Measurements from ENCODE around the gene FASTKD2. TPM values are rescaled to one million over a fixed set of nuclear protein-coding genes. Genes with fewer than 3 reads are reported as not detected.

Gene FASTKD2
- total and polyA plus RNA-seq, 2 donors (not counting 1 experiment from before 2014, with no cell fraction given): 33.4 to 37.2 TPM

GRCh38 chr2:206797376-206797775 lies 32.0 kb downstream of the FASTKD2 start:
- Histone ChIP-seq H3K4me2 (ENCODE audit: extremely low read depth, insufficient read depth, low read length) (no peak overlapping the region), H3K27ac (ENCODE audit: insufficient read depth, low read length) (no peak overlapping the region), H3K9me3 (ENCODE audit: control insufficient read depth, insufficient read depth, low read depth, low read length) (no peaks in the 10 kb centered on the region), H2AFZ (ENCODE audit: low read length) (no peak overlapping the region), H3K36me3 (ENCODE audit: control insufficient read depth, insufficient read depth, low read length) (no peaks in the 10 kb centered on the region), H3K4me1 (ENCODE audit: control insufficient read depth, extremely low read depth, insufficient read depth, low read length) (no peaks in the 10 kb centered on the region), H3K4me3 (replicated peaks in 1 of 4; ENCODE audit: control extremely low read depth in 1 of 4, insufficient read depth in 1 of 4, low read depth in 3 of 4, low read length in 4 of 4) (no peak overlapping the region), H3K27me3 (ENCODE audit: control insufficient read depth, insufficient read depth, low read length) (no peaks in the 10 kb centered on the region), H4K20me1 (ENCODE audit: control insufficient read depth, extremely low read depth, insufficient read depth, low read length) (no peaks in the 10 kb centered on the region), H3K79me2 (ENCODE audit: control insufficient read depth, insufficient read depth, low read length) (no peaks in the 10 kb centered on the region), H3K9ac (ENCODE audit: insufficient read depth, low read length) (no peak overlapping the region)
- TF ChIP-seq CTCF (conservative IDR thresholded peaks at IDR 0.05 in 1 of 2, IDR thresholded peaks at IDR 0.05 in 1 of 2; ENCODE audit: low read depth in 1 of 2, low read length in 2 of 2): no peak
- TF ChIP-seq EZH2 (IDR thresholded peaks at IDR 0.05; ENCODE audit: low read length, missing control alignments): no peak
- DNase-seq (ENCODE audit: low read depth in 2 of 2): no peak

GRCh38 chr2:206798000-206798399 lies 32.6 kb downstream of the FASTKD2 start:
- H4K20me1 ChIP-seq (ENCODE audit: control insufficient read depth, extremely low read depth, insufficient read depth, low read length): no peaks in the 10 kb centered on the region
- no peaks in the 10 kb centered on the region for H3K79me2 ChIP-seq (ENCODE audit: control insufficient read depth, insufficient read depth, low read length)
- no peak overlapping the region for H3K27ac ChIP-seq (ENCODE audit: insufficient read depth, low read length)
- no peaks in the 10 kb centered on the region for H3K4me1 ChIP-seq (ENCODE audit: control insufficient read depth, extremely low read depth, insufficient read depth, low read length)
- no peak overlapping the region for H2AFZ ChIP-seq (ENCODE audit: low read length)
- no peak overlapping the region for H3K4me2 ChIP-seq (ENCODE audit: extremely low read depth, insufficient read depth, low read length)
- no peaks in the 10 kb centered on the region for H3K27me3 ChIP-seq (ENCODE audit: control insufficient read depth, insufficient read depth, low read length)
- H3K9ac ChIP-seq (ENCODE audit: insufficient read depth, low read length): no peak overlapping the region
- no peak for DNase-seq (ENCODE audit: low read depth in 2 of 2)
- TF ChIP-seq CTCF (conservative IDR thresholded peaks at IDR 0.05 in 1 of 2, IDR thresholded peaks at IDR 0.05 in 1 of 2; ENCODE audit: low read depth in 1 of 2, low read length in 2 of 2) (no peak), EZH2 (IDR thresholded peaks at IDR 0.05; ENCODE audit: low read length, missing control alignments) (no peak)
- H3K36me3 ChIP-seq (ENCODE audit: control insufficient read depth, insufficient read depth, low read length): no peaks in the 10 kb centered on the region
- no peaks in the 10 kb centered on the region for H3K9me3 ChIP-seq (ENCODE audit: control insufficient read depth, insufficient read depth, low read depth, low read length)
- no peak overlapping the region for H3K4me3 ChIP-seq (replicated peaks in 1 of 4; ENCODE audit: control extremely low read depth in 1 of 4, insufficient read depth in 1 of 4, low read depth in 3 of 4, low read length in 4 of 4)

GRCh38 chr2:206799083-206799482 lies 33.7 kb downstream of the FASTKD2 start:
- Histone ChIP-seq H2AFZ (ENCODE audit: low read length) (no peak overlapping the region), H3K4me1 (ENCODE audit: control insufficient read depth, extremely low read depth, insufficient read depth, low read length) (no peaks in the 10 kb centered on the region), H3K27me3 (ENCODE audit: control insufficient read depth, insufficient read depth, low read length) (no peaks in the 10 kb centered on the region), H3K79me2 (ENCODE audit: control insufficient read depth, insufficient read depth, low read length) (no peaks in the 10 kb centered on the region), H3K27ac (ENCODE audit: insufficient read depth, low read length) (no peak overlapping the region), H3K9ac (ENCODE audit: insufficient read depth, low read length) (no peak overlapping the region), H3K4me3 (replicated peaks in 1 of 4; ENCODE audit: control extremely low read depth in 1 of 4, insufficient read depth in 1 of 4, low read depth in 3 of 4, low read length in 4 of 4) (no peak overlapping the region), H3K4me2 (ENCODE audit: extremely low read depth, insufficient read depth, low read length) (no peak overlapping the region), H3K9me3 (ENCODE audit: control insufficient read depth, insufficient read depth, low read depth, low read length) (no peaks in the 10 kb centered on the region), H4K20me1 (ENCODE audit: control insufficient read depth, extremely low read depth, insufficient read depth, low read length) (no peaks in the 10 kb centered on the region), H3K36me3 (ENCODE audit: control insufficient read depth, insufficient read depth, low read length) (no peaks in the 10 kb centered on the region)
- peak; percentile 20 to 27 for DNase-seq (ENCODE audit: low read depth in 2 of 2)
- no peak for TF ChIP-seq CTCF (conservative IDR thresholded peaks at IDR 0.05 in 1 of 2, IDR thresholded peaks at IDR 0.05 in 1 of 2; ENCODE audit: low read depth in 1 of 2, low read length in 2 of 2)
- no peak for TF ChIP-seq EZH2 (IDR thresholded peaks at IDR 0.05; ENCODE audit: low read length, missing control alignments)

Measured in fibroblast of lung (primary cell).